ENCODE data around the gene ELP4.

Gene ELP4

GRCh38 chr11:31649129-31649966 is 139.8 kb downstream of the ELP4 start:
- H4K8ac ChIP-seq (ENCODE audit: low read length) = no peak overlapping the region
- no peak overlapping the region for H2AFZ ChIP-seq (ENCODE audit: low read depth, low read length)
- H3K27ac ChIP-seq (ENCODE audit: low read length, poor library complexity, severe bottlenecking) = no peak overlapping the region
- H3K23ac ChIP-seq (ENCODE audit: low read length in 2 of 2) = no peak overlapping the region
- no peaks in the 10 kb centered on the region for H3K79me1 ChIP-seq (replicated peaks; ENCODE audit: low read length, poor library complexity, severe bottlenecking)
- no peaks in the 10 kb centered on the region for H3K27me3 ChIP-seq (ENCODE audit: control insufficient read depth in 1 of 2, insufficient read depth in 1 of 2, low read length in 2 of 2)
- no peak overlapping the region for H3K9ac ChIP-seq (ENCODE audit: low read length)
- no peak overlapping the region for H3K18ac ChIP-seq (ENCODE audit: low read depth in 1 of 2, low read length in 2 of 2)
- no peak overlapping the region for H2BK120ac ChIP-seq (ENCODE audit: low read depth, low read length)
- H3K4ac ChIP-seq (ENCODE audit: low read depth in 1 of 2, low read length in 2 of 2) = no peak overlapping the region
- H2BK15ac ChIP-seq (ENCODE audit: low read depth, poor library complexity, severe bottlenecking) = no peak overlapping the region
- no peaks in the 10 kb centered on the region for H3K9me3 ChIP-seq (ENCODE audit: control insufficient read depth, low read length)
- H3K14ac ChIP-seq (ENCODE audit: low read length in 2 of 2) = no peak overlapping the region
- WGBS = 100% methylated on average over 5 of the region's 6 CpGs
- DNase-seq = no peak
- no peak overlapping the region for H4K91ac ChIP-seq (ENCODE audit: low read length)
- no peak overlapping the region for H2AK5ac ChIP-seq (ENCODE audit: low read length, severe bottlenecking)
- H3K4me1 ChIP-seq (ENCODE audit: control insufficient read depth, insufficient read depth, low read depth, low read length) = peaks cover 1% of the 10 kb centered on the region
- H2BK5ac ChIP-seq (ENCODE audit: low read depth, low read length, poor library complexity, severe bottlenecking) = no peak overlapping the region
- H3K4me3 ChIP-seq (ENCODE audit: insufficient read depth in 1 of 2, low read depth in 1 of 2, low read length in 2 of 2) = no peak overlapping the region
- no peak overlapping the region for H3K4me2 ChIP-seq (ENCODE audit: low read length, poor library complexity, severe bottlenecking)
- no peak overlapping the region for H2BK12ac ChIP-seq (ENCODE audit: low read length in 2 of 2)
- no peaks in the 10 kb centered on the region for H3K36me3 ChIP-seq (ENCODE audit: control insufficient read depth in 1 of 2, insufficient read depth in 2 of 2, low read depth in 1 of 2, low read length in 2 of 2)

GRCh38 chr11:31651208-31651607 is 141.6 kb downstream of the ELP4 start:
- Histone ChIP-seq H3K79me1 (replicated peaks; ENCODE audit: low read length, poor library complexity, severe bottlenecking) (no peaks in the 10 kb centered on the region), H3K4me3 (ENCODE audit: insufficient read depth in 1 of 2, low read depth in 1 of 2, low read length in 2 of 2) (no peak overlapping the region), H3K18ac (ENCODE audit: low read depth in 1 of 2, low read length in 2 of 2) (no peak overlapping the region), H3K9me3 (ENCODE audit: control insufficient read depth, low read length) (no peaks in the 10 kb centered on the region), H2AFZ (ENCODE audit: low read depth, low read length) (no peak overlapping the region), H2BK5ac (ENCODE audit: low read depth, low read length, poor library complexity, severe bottlenecking) (no peak overlapping the region), H3K14ac (ENCODE audit: low read length in 2 of 2) (no peak overlapping the region), H3K4me1 (ENCODE audit: control insufficient read depth, insufficient read depth, low read depth, low read length) (peaks cover 1% of the 10 kb centered on the region), H3K27me3 (ENCODE audit: control insufficient read depth in 1 of 2, insufficient read depth in 1 of 2, low read length in 2 of 2) (no peaks in the 10 kb centered on the region), H3K36me3 (ENCODE audit: control insufficient read depth in 1 of 2, insufficient read depth in 2 of 2, low read depth in 1 of 2, low read length in 2 of 2) (no peaks in the 10 kb centered on the region), H2BK12ac (ENCODE audit: low read length in 2 of 2) (no peak overlapping the region), H2BK15ac (ENCODE audit: low read depth, poor library complexity, severe bottlenecking) (no peak overlapping the region), H2BK120ac (ENCODE audit: low read depth, low read length) (no peak overlapping the region), H4K8ac (ENCODE audit: low read length) (no peak overlapping the region), H2AK5ac (ENCODE audit: low read length, severe bottlenecking) (peak overlapping the region; percentile 81), H3K9ac (ENCODE audit: low read length) (no peak overlapping the region), H3K4me2 (ENCODE audit: low read length, poor library complexity, severe bottlenecking) (no peak overlapping the region), H3K27ac (ENCODE audit: low read length, poor library complexity, severe bottlenecking) (peak overlapping the region; percentile 58), H3K23ac (ENCODE audit: low read length in 2 of 2) (no peak overlapping the region), H3K4ac (ENCODE audit: low read depth in 1 of 2, low read length in 2 of 2) (no peak overlapping the region), H4K91ac (ENCODE audit: low read length) (no peak overlapping the region)
- DNase-seq = no peak

- no peaks in the 10 kb centered on the region for H3K36me3 ChIP-seq (ENCODE audit: control insufficient read depth in 1 of 2, insufficient read depth in 2 of 2, low read depth in 1 of 2, low read length in 2 of 2)
- H3K4me2 ChIP-seq (ENCODE audit: low read length, poor library complexity, severe bottlenecking) = no peak overlapping the region
- DNase-seq = no peak
- WGBS = 100% methylated on average over 1 of the region's 2 CpGs
- H3K23ac ChIP-seq (ENCODE audit: low read length in 2 of 2) = no peak overlapping the region
- no peak overlapping the region for H3K9ac ChIP-seq (ENCODE audit: low read length)
- no peak overlapping the region for H4K91ac ChIP-seq (ENCODE audit: low read length)
- H2BK120ac ChIP-seq (ENCODE audit: low read depth, low read length) = no peak overlapping the region
- H2BK15ac ChIP-seq (ENCODE audit: low read depth, poor library complexity, severe bottlenecking) = no peak overlapping the region
- H3K18ac ChIP-seq (ENCODE audit: low read depth in 1 of 2, low read length in 2 of 2) = no peak overlapping the region
- no peaks in the 10 kb centered on the region for H3K79me1 ChIP-seq (replicated peaks; ENCODE audit: low read length, poor library complexity, severe bottlenecking)
- H2AFZ ChIP-seq (ENCODE audit: low read depth, low read length) = no peak overlapping the region
- H2AK5ac ChIP-seq (ENCODE audit: low read length, severe bottlenecking) = no peak overlapping the region
- H3K27ac ChIP-seq (ENCODE audit: low read length, poor library complexity, severe bottlenecking) = peak overlapping the region; percentile 14
- no peak overlapping the region for H4K8ac ChIP-seq (ENCODE audit: low read length)
- H3K9me3 ChIP-seq (ENCODE audit: control insufficient read depth, low read length) = no peaks in the 10 kb centered on the region
- H3K4ac ChIP-seq (ENCODE audit: low read depth in 1 of 2, low read length in 2 of 2) = no peak overlapping the region
- no peaks in the 10 kb centered on the region for H3K27me3 ChIP-seq (ENCODE audit: control insufficient read depth in 1 of 2, insufficient read depth in 1 of 2, low read length in 2 of 2)
- H3K4me1 ChIP-seq (ENCODE audit: control insufficient read depth, insufficient read depth, low read depth, low read length) = peaks cover 1% of the 10 kb centered on the region
- H2BK12ac ChIP-seq (ENCODE audit: low read length in 2 of 2) = no peak overlapping the region
- no peak overlapping the region for H2BK5ac ChIP-seq (ENCODE audit: low read depth, low read length, poor library complexity, severe bottlenecking)
- H3K4me3 ChIP-seq (ENCODE audit: insufficient read depth in 1 of 2, low read depth in 1 of 2, low read length in 2 of 2) = no peak overlapping the region
- H3K14ac ChIP-seq (ENCODE audit: low read length in 2 of 2) = no peak overlapping the region
Measured at GRCh38 chr11:31651822-31652221, 142.3 kb downstream of the ELP4 start.

DNA sequence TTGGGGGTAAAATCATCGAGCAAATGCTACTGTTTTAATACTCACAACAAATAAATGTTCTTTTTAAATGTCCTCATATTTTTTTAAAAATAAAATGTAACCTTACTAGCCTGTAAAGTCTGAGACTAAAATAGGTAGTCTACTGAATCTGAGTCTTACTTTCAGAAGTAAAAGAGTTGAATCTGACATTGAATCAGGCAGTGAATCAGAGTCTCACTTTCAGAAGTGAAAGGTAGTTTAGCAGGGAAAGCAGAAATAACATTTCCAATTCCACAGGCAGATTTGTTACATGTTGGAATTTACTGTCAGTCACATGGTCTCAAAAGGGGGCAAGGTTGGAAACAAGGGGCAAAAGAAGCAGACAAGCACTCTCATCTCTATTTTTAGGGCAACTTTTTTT is 143.0 kb downstream of the ELP4 start:
- no peak overlapping the region for H2BK120ac ChIP-seq (ENCODE audit: low read depth, low read length)
- no peak overlapping the region for H2BK12ac ChIP-seq (ENCODE audit: low read length in 2 of 2)
- peaks cover 1% of the 10 kb centered on the region for H3K4me1 ChIP-seq (ENCODE audit: control insufficient read depth, insufficient read depth, low read depth, low read length)
- no peak overlapping the region for H4K8ac ChIP-seq (ENCODE audit: low read length)
- no peak overlapping the region for H3K4me3 ChIP-seq (ENCODE audit: insufficient read depth in 1 of 2, low read depth in 1 of 2, low read length in 2 of 2)
- no peak overlapping the region for H2AFZ ChIP-seq (ENCODE audit: low read depth, low read length)
- no peak overlapping the region for H3K4me2 ChIP-seq (ENCODE audit: low read length, poor library complexity, severe bottlenecking)
- no CpG with 5 or more reads among the region's 1 CpG for WGBS
- H3K27me3 ChIP-seq (ENCODE audit: control insufficient read depth in 1 of 2, insufficient read depth in 1 of 2, low read length in 2 of 2) = no peaks in the 10 kb centered on the region
- DNase-seq = no peak
- no peak overlapping the region for H2BK5ac ChIP-seq (ENCODE audit: low read depth, low read length, poor library complexity, severe bottlenecking)
- H3K18ac ChIP-seq (ENCODE audit: low read depth in 1 of 2, low read length in 2 of 2) = no peak overlapping the region
- no peaks in the 10 kb centered on the region for H3K36me3 ChIP-seq (ENCODE audit: control insufficient read depth in 1 of 2, insufficient read depth in 2 of 2, low read depth in 1 of 2, low read length in 2 of 2)
- H2BK15ac ChIP-seq (ENCODE audit: low read depth, poor library complexity, severe bottlenecking) = no peak overlapping the region
- H3K9ac ChIP-seq (ENCODE audit: low read length) = no peak overlapping the region
- no peak overlapping the region for H3K14ac ChIP-seq (ENCODE audit: low read length in 2 of 2)
- H3K79me1 ChIP-seq (replicated peaks; ENCODE audit: low read length, poor library complexity, severe bottlenecking) = no peaks in the 10 kb centered on the region
- H4K91ac ChIP-seq (ENCODE audit: low read length) = no peak overlapping the region
- H3K23ac ChIP-seq (ENCODE audit: low read length in 2 of 2) = no peak overlapping the region
- H3K9me3 ChIP-seq (ENCODE audit: control insufficient read depth, low read length) = no peaks in the 10 kb centered on the region
- peak overlapping the region; percentile 21 for H3K27ac ChIP-seq (ENCODE audit: low read length, poor library complexity, severe bottlenecking)
- no peak overlapping the region for H2AK5ac ChIP-seq (ENCODE audit: low read length, severe bottlenecking)
- no peak overlapping the region for H3K4ac ChIP-seq (ENCODE audit: low read depth in 1 of 2, low read length in 2 of 2)

All from mesenchymal stem cell (in vitro differentiated cells and primary cell).